Amniotic epithelial cell (primary cell): ENCODE data around the gene RTP3.
A peak's percentile ranks its signal among the peaks of the same experiment; 100 is the strongest.

ENCODE experiments used
- DNase-seq: peaks from one replicate; pipeline ENCODE4 v3.0.0-alpha.2; 2010; ENCODE audit warnings: low read depth

RTP3 gene

DNA sequence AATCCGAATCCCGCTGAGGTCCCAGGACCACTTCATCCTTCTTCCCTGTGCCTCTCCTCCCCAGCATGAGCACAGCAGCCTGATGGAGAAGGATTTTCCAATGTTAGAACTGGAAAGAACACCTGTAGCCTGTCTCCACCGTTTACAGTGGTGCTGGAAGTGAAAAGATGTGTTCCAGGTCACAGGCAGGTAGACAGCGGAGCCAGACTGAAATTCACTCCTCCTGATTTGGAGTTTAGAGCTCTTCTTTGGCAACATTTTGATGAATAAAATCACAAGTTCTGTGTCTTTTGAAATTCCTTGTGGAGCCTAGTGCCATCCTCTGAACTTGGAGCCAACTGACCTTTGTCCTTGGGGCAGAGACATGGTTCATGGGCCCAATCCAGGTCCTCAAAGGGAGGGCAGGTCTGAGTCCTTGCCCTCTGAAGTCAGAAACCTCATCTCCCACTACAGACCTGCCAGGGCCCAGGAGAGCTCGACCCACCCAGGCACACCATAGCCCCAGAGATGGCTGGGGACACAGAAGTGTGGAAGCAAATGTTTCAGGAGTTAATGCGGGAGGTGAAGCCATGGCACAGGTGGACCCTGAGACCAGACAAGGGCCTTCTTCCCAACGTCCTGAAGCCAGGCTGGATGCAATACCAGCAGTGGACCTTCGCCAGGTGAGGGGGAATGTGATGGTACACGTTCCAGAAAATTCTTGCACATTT, at the start of gene RTP3:
Gene RTP3, plus strand, starts transcription at position 421 of the 710 bp plus-strand sequence. Its CDS starts 87 bp downstream, at position 508.
- DNase-seq, result no peak

DNA sequence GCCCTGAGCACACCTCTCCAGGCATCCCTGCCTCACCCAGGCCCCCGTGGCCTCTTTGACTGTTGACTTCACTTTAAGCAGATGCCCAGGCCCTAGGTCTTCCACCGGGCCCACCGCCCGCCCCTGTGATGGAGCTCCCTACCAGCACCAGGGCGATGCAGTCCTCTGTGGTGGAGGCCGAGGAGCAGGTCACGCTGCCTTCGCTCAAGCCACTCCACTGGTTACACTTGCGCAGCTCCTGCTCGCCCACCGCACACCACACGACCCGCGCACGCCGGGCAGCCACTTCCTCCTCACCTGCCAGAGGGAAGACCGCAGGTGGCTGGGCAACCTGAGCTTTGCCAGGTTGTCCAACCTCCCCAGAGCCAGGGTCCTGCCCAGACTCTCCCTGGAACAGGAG, 49.1 kb upstream of the RTP3 start:
- no peak for DNase-seq

DNA sequence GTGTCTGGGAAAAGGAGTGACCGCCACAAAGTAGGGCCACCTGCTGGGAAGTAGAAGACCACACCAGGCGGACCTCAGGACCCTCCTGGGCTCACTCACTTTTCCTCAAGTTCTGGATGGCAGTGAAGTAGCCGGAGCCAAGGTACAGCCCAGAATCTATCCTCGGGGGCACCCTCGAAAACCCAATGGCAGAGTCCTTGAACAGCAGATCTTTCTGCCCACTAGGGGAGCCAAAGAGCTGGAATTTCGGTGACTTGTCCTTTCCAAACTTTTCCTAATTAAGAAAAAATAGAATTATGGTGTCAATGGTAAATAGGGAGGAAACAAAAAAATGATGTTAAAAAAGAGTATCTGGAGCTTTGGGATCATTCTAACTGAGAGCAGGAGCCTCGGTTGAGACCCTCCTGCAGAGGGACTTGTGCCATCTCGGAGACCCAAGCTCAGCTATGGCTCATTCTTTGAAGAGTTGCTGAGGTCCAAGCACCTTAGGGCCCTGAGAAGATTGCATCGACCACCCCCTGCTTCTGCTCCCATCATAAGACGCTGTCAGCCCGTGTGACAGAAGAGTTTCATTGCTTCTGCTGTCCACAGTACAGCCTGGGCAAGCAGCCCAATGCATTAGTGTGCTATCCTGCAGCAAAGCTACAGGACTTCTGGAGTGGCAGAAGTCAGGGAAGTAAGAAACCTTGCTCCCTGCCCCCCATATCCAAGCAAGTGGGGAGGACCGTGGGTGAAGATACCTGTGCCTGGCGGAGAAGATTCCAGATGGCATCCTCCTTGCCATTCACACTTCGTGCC, 47.8 kb upstream of the RTP3 start:
- no peak for DNase-seq

DNA sequence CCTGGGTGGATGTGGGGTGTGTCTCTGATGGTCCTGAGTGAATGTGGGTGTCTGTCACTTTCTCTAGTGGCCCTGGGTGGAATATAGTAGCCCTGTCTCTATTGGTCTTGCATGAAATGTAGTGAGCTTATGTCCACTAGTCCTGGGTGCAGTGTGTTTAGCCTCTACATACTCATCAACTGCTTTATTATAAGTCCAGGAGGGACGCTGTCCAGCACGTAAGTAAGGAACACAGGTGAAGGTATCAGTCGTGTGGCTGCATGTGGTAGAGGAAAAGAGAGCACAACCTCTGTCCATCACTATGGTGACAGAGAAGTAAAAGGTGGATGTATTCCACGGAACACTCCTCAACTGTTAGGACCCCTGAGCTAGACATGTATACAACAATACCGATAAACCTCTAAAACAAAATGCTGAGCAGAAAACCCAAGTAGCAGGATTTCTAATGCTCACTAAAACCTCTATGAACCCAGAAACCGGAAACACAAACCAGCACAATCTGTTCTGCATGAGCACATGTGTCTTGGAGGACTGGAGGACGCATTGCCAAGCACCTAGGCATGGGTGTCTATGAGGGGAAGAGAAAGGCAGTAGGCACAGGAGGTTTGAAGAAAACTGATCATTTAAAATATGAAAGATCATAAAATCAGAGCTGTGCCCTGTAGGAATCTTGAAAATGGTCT, 44.1 kb upstream of the RTP3 start:
- no peak for DNase-seq

DNA sequence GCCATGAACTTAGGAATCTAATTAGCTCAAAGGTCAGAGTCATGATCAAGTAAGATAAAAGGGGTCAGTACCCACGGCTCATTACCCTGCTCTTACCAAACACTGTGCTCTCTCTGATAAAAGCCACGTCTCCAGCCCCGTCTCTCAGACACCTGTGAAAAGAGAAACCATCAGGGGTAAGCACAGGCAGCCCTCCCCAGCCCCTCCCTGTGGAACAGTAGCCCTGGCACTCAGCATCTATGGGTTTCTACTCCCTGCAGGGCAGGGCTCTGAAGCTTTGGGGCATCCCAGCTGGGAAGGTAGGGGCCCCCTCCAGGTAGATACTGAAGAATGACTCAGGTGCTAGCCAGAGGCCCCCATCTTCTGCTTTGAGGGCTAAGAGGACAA, 43.6 kb upstream of the RTP3 start:
- DNase-seq, result no peak

DNA sequence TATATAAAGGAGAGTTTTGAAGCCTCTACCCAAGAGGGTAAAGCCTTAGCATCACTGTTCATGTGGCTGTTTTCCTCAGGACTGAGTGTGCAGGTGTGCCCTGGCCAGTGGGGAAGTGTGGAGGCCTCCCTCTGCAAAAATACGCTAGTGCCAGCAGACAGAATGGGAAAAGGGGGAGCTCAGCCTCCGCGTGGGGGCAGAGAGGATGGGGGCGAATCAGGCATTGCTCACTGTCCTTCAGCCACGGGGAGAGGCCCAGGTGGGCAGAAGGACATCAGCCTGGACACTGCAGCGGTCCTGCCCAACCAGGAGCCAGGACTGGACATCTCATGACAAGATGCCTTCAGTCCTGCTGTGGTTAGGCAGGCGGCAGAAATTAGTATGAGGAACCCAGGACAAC, 43.2 kb upstream of the RTP3 start:
- DNase-seq, result no peak

DNA sequence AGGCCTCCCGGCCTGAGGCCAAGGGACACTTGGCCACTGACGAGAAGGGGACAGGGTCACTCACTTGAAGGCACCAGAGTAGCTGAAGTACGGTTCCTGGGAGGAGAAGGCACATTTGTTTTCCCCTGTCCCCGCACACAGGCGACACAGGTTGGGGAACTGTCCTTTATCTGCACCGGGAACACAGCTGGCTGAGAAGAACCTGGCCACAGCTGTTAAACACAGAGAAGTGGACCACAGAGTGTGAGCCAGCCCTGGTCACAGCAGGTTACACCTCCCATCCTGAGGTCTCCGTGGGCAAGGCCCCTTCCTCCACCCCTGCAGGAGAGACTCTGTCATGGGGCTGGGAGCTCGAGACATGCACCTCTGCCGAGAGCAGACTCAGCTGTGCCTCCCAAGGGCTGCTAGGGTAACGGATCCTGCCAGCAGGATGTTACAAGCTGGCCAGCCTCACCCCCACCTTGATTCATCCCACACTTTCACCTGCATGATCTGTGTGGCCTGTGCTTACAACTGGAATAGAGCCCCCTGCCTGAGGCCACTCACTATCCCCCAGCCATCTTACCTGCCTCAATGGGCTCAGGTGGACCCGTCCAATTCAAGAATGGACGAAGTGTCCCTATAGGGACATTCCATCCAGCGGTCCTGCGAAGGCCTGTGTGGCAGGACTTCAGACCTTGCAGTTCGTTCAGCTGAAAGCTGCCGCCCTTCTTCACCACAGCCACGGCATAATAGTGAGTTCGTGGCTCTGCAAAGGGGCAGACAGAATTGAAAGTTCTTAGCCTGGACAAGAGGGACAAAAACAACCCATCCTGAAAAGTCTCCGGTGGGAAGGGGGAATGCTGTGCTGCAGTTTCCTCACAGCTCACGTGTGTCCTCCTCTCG, 42.3 kb upstream of the RTP3 start:
- no peak for DNase-seq

DNA sequence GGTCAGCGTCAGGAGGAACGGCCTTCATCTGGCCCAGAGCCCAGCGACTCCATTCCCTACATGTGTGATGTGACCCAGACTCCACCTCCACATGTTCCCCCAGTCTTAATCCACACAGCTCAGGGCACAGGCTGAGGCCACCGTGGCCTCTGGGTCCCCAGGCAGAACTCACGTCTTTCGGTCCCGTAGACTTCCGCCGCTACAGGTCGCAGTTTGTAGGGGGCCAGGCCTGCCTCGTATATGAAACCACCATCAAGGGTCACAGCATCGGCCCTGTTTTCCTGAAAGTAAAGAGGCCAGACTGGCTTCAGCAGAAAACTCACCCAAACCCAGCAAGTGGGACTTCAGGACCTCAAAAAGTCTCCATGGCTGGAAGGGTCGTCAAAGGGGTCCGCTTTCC, 41.7 kb upstream of the RTP3 start:
- no peak for DNase-seq

DNA sequence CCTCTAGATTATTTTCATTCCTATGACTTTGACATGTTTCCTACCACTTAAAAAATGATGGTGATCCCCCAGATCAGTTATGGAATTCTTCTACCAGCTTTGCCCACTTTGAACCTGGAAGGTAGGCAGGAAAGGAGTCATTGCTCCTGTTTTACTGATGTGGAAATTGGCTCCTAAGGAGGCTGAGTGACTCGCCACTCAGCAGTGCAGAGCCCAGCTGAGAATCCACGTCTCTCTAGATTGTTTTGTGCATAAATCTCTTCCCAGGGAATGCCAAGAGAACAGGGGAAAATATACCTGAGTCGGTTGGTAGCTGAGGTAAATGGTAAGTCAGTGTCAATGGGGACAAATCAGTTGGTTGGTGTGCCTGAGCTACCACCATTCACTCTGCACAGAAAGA, 37.7 kb upstream of the RTP3 start:
- DNase-seq, result peak; percentile 13

DNA sequence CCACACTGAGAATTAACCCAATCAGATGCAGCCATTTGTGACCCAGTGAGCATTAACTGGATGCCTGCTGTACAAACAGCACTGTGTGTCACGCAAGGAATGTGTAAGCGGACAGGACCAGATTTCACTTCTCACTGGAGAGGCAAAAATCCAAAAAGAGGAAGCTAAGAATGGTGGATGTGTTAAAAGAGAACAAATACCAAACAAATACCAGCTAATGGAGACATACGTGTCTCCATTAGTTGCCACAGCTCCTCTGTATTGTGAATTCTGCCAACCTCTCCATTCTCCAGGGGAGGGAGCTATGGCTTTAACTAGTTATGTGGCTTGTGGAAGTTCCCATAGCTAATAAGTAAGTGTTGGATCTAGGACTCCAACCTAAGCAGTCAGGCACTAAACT, 35.7 kb upstream of the RTP3 start:
- peak; percentile 18 for DNase-seq

DNA sequence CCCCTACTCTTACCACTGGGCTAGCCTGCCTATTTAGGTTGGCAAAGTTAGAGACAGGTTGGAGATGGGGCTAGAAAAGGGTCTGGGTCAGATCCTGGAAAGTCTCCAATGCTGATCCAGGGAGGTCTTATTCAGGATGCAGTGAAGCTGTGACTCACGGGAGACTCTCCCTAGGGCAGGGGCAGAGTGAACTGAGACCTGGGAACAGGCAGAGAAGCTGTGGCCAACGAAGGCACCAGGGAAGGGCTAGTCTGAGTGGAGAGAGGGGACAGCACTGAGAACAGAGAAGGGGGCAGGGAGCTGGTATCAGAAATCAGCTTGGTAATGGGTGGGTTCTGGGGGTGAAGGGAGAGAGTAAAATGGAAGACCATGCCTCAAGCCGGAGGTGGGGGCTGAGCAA, 35.3 kb upstream of the RTP3 start:
- DNase-seq, result no peak

DNA sequence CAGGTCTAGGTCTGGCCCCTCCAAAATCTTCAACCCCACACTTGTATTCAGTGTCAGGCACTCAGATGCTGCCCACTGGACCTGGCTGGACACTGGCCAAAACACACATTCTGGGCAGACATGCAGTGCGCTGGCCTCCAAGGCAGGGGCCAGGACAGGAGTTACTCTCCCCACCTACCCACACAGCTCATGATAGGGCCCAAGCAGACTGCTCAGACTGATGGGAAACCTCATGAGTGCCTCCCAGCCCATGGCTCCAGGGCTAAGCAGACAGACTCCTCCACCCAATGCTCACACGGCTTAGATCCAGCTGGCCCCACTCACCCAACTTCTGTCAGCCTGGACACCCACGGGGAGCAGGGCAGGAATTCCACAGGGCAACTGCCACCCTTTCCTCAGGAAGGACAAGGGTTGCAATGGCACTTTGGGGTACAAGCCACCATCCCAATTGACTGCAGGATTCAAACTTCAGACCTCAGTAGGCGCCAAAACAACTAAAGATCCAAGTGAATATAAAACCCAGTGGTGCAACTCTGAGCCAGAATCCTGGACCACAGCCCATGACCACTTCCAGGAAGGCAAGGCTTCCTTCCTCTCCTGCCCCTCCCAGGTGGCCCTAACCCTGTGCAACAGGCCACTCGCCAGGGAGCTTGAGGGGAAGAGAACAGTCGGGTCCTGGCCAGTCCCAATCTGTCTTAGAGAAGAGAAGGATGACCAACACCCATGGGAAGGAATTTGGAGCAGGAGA, 34.5 kb upstream of the RTP3 start:
- DNase-seq, result no peak

DNA sequence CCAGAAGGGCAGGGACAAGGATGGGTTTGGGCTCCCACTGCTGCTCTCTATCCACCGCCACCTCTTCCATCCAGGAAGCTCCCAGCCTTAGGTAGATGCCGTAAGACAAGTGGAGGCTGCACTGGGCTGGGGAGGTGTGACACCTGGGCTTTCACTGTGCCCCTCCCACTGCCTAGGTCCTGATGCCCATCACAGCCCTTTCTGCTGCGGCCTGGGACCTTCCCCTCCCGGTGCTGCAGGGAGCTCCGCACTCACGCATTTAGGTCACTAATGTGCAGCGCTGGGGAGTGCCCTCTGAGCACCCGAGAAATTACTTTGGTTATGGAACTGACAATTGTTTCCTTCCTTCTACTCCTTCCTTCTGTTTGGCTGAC, 33.9 kb upstream of the RTP3 start:
- DNase-seq, result no peak

DNA sequence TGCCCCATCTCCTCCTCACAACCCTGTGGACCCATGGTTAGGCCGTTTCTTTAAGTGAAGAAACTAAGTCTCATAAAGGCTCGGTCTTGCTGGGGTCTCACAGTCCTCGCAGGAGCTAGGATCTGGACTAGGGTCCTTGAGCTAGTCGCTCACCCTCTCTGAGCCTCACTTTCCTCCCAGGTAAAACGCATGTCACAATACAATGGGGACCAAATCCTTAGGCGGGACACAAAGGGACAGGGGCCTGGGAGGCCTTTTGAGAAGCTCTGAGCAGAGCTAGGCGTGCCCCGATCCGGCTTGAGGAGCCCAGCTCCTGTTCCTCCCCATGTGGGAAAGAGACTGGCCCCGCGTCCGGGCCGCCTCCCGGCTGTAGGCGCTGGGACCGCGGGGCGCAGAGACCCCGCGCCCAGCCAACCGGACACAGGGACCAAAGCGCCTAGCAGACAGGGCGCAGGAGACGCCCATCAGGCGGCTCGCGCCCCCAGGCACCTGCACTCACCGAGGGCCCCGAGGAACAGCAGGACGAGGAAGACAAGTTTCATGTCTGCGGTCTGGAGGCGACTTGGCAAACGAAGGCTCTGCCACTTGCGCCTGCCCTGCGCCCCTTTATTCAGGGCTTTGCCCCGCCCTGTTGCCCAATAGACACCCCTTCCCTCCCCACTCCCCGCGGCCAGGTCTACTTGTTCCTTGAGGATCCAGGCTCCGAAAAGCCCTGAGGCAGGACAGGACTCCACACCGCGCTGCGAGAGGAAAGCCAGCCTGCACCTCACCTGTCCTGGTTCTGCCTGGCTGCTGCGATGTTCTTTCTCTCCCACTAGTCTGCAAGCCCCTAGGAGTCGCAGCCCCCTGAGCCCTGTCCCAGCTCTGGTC, 33.2 kb upstream of the RTP3 start, which contains the start of gene LTF:
Gene LTF, minus strand, starts transcription at position 580 of the 870 bp plus-strand sequence. Its CDS starts 38 bp downstream, at position 542.
- DNase-seq, result no peak

DNA sequence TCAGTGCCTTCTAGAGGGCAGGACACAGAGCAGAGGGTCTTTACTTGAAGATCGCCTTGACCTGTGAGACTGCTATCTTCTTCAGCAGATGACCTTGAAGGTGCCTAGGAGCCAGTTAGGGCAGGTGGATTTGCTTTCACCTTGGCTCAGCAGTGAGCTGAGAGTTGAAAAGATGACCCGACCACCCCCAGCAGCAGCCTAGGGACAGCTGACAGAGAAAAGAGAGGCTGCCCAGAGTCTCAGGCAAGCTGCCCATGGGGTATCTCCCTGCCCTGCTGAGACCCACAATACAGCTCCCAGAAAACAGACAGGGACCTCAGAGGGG, 32.6 kb upstream of the RTP3 start:
- no peak for DNase-seq

DNA sequence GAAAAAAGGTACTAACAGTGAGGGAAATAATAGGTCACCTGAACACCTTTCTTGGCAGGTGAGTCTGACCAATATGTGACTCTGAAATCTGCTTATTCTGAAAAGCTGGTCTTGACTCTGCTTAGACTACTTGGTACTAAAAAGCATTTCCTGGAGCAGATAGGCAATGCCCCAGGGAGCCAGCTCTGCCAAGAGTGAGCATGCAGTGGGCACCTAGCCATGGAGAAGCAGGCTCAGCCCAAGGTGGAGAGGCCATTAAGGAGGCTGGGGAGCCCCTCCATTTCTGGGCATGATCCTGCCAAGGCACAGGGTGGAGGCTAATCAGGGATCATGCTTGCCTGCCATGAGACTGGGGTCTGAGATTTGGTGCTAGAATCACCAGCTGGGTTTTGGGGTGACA, 31.5 kb upstream of the RTP3 start:
- DNase-seq, result no peak

DNA sequence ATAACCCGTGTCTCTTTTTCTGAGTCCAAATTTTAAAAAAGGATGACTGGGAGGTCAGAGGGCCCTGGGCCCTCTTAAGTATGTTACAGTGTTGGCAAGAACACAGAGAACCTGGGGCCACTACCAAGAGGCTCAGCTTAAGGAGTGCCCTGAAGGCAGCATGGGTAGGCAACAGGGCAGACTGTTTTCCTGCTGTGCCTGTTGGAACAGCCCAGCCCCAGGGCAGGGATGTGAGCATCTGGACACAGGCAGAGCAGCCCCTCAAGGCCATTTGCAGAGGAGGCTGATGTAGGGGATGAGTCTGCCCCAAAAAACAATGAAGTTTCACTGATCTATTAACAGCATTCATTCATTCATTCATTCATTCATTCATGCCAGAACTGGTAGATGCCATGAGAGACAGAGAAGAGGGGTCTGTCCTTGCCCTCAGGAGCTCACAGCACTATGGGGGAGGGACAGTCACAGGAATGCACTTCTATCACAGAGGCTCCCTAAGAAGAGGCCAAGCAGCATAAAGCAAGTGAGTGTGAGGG, 30.8 kb upstream of the RTP3 start:
- no peak for DNase-seq

DNA sequence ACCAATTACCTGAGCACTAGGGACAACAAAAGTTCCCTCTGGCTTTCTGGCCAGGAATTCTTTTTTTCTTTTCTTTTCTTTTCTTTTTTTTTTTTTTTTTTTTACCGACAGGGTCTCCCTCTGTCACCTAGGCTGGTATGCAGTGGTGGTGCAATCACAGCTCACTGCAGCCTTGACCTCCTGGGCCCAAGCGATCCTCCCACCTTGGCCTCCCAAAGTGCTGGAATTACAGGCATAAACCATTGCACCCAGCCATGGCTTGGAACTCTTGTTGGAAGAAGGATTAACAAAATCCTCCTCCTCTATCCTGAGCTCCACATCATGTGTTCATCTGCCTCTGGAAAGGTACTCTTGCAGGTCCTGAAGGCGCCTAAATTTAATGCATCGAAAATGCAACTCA, 30.2 kb upstream of the RTP3 start:
- no peak for DNase-seq

DNA sequence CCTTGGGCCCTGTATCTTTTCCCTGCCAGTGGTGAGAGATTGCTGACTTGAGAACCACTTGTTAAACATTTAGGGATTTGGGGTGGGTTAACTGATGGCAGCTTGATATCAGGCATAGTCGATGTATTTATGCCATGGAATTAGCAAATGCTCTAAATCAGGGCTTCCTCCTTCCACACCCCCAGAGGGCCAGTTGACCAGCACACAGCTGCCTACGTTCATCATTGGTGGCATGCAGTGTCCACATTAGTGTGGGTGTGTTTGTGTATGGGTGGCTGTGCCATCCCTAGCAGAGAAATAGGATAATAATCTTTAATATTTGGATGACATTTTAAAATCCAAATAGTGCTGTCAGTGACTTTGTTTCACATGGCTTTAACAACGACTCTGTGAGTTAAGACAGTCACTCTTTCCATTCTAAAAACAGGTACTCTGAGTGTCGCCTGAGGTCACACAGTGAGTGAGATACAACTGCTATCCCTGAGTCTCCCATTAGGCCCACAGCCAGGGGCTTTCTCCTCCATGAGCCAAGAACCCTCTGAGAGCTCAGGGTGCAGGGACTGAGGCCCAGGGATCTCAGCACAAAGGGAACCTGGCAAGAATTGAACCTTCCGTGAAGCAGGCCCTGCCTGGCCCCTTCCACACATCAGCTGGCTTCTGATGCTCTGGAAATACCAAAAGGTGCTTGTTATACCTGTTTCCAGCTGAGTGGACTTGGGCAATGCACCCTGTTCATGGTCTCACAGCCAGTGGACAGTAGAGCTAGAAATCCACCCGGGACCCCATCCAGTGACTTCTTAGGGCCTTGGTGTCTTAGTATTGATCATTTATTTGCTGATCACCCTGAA, 28.8 kb upstream of the RTP3 start:
- no peak for DNase-seq
